RKO (cell line): ENCODE data around the gene PIGS.
"Not testable (repeated sequence)": the region's sequence is repeated elsewhere in the genome, so short reads cannot be mapped to it uniquely, and the experiment has no call there.

ENCODE experiments used
- DNase-seq: peaks from one replicate; pipeline ENCODE4 v3.0.0-alpha.2; 2016; ENCODE audit warnings: low spot score

Gene PIGS

GRCh38 chr17:28578246-28579195, 7.2 kb upstream of the PIGS start:
- no peak for DNase-seq

GRCh38 chr17:28577466-28577824, 6.1 kb upstream of the PIGS start:
- DNase-seq, result no peak

- DNase-seq, result peak; percentile 96
These were observed 5.6 kb upstream of the PIGS start, which contains the start of gene ALDOC for GRCh38 chr17:28576758-28577465. Gene ALDOC (minus strand): TSS chr17:28576895. CDS start chr17:28575532, 1,363 bp downstream.

GRCh38 chr17:28576016-28576415, 4.7 kb upstream of the PIGS start:
- DNase-seq, result not testable (repeated sequence)

- no peak for DNase-seq
These were observed 3.9 kb upstream of the PIGS start for GRCh38 chr17:28575126-28575795.

- no peak for DNase-seq
These were observed 3.2 kb upstream of the PIGS start for GRCh38 chr17:28574526-28574925.

- no peak for DNase-seq
These were observed 2.7 kb upstream of the PIGS start for GRCh38 chr17:28573966-28574480.

GRCh38 chr17:28573521-28573920, 2.2 kb upstream of the PIGS start:
- DNase-seq, result no peak

GRCh38 chr17:28573040-28573380, 1.7 kb upstream of the PIGS start:
- no peak for DNase-seq

GRCh38 chr17:28572259-28573039, 1.1 kb upstream of the PIGS start:
- no peak for DNase-seq

- DNase-seq, result peak; percentile 63
These were observed 486 bp downstream of the PIGS start for GRCh38 chr17:28570716-28571360.

- DNase-seq, result peak; percentile 51
These were observed 1.9 kb downstream of the PIGS start for GRCh38 chr17:28569446-28569845.

GRCh38 chr17:28567604-28568003, 3.7 kb downstream of the PIGS start:
- no peak for DNase-seq

GRCh38 chr17:28563475-28563874, 7.8 kb downstream of the PIGS start:
- no peak for DNase-seq

- DNase-seq, result no peak
These were observed 16.3 kb downstream of the PIGS start for GRCh38 chr17:28555022-28555421.

GRCh38 chr17:28554565-28554964, 16.8 kb downstream of the PIGS start:
- DNase-seq, result no peak

GRCh38 chr17:28553000-28553505, 18.3 kb downstream of the PIGS start:
- DNase-seq, result no peak

- DNase-seq, result peak; percentile 80
These were observed 18.9 kb downstream of the PIGS start, which contains the start of gene UNC119 for GRCh38 chr17:28552176-28552999. Gene UNC119 (minus strand): TSS chr17:28552624. CDS start chr17:28552557, 67 bp downstream.

- no peak for DNase-seq
These were observed 19.7 kb downstream of the PIGS start for GRCh38 chr17:28551421-28552175.
